OCI-M2 (cell line): ENCODE data around the gene ALDH8A1.

Experiments
- DNase-seq: peaks from one replicate; lab custom pipeline; 2025; ENCODE audit not compliant: unreplicated experiment; lab: John Stamatoyannopoulos, UW

ALDH8A1 gene

DNA sequence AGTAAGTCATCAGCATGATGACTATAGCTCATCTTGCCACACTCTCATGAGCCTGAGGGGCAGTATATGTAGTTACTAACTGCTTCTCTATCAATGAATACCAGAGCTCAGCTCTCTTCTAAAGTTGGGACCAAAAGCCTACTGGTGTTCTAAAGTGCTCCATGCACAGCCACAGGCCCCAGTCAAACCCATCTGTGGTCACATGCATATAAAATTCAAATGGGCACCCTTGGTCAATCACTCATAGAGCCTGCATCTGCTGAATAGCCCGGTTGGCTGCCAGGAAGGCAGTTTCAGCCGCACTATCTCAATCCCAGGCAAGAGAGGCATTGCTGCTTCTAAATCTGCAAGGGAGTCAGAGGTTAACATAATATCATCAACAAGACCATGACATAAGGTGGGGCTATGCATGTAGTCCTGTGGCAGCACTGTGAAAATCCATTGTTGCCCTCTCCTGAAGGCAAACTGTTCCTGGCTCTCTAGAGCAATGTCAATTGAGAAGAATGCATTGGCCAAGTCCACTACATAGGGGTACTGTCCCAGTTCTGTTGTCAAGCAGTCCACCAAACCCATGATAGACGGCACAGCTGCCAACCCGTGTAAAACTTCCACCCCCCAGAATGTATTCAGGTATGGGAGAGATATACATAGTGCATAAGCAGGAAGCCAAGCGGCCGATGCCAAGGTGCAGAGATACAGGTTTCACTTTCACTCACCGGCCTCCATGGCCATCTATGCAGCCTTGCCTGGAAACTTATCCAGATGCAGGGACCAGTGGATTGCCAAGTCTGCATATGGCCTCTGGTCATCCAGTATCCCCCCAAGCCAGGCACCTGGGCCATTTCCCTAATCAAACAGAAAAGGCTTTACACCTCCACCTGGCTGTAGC, 76.2 kb downstream of the ALDH8A1 start:
- DNase-seq, result no peak

DNA sequence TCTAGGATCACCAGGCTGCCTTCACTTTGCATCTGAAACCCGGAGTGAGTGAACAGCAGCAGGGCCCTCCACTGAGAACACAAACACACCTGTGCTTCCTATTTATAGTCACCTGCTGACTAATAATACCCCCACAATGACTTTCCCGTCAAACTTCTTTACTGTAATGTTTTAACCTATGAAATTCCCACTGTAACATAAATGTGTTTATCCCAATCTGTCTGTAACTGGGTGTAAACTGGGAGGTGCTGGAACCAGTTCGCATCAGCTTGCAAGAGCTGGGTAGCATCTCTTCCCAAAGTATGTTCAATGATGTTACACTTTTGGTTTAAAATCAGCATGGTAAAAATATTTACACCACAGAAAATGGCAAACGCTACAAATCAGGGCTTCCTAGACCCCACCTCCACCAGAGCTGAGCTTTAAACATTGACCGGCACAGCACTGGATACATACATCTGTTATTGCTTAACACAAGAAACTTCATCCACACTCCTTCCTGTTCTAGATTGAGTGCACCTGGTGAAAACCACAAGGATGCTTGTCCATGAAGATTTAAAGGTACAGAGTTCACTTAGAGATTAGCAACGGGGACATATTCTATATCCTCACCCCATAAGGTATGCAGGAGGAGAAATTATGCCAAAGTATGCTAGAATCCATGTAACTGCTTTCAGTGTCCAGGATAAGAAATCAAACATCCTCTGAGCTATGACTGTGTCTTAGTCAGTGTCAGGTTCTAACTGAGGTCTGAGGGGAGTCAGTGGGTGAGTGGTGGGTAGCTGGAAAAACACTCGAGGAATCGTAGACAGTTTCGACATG, 79.0 kb downstream of the ALDH8A1 start:
- DNase-seq, result no peak

DNA sequence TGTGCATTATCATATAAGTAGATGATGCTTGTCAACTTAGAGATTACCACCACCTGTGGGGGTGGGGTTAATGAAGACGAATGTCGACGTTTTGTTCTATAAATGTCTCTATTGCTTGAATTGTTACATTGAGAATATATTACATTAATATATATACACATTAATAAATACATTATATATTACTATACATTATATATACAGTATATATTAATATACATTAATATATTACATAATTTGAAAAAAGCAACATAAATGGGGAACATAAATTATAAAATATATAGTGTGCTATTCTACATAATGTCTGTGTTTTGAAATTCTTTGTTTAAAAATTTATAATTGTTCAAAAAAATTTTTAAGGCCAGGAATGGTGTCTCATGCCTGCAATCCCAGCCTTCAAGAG, 81.1 kb downstream of the ALDH8A1 start:
- no peak for DNase-seq
